ES-I3 (cell line): ENCODE measurements around the gene SAMSN1.
"Not testable (repeated sequence)": the region's sequence is repeated elsewhere in the genome, so short reads cannot be mapped to it uniquely, and the experiment has no call there.

Experiments used
- H3K36me3 ChIP-seq: 2 replicates; pipeline ENCODE4 v1.6.1; 2013; ENCODE audit warnings: mild to moderate bottlenecking, low read length, control low read depth, moderate library complexity; ENCODE audit not compliant: insufficient read depth
- H3K4me1 ChIP-seq: 2 replicates; pipeline ENCODE4 v1.6.1; 2013; ENCODE audit warnings: mild to moderate bottlenecking, control low read depth, low read length; ENCODE audit not compliant: insufficient read depth
- H3K9ac ChIP-seq: 2 replicates; pipeline ENCODE4 v1.6.1; 2013; ENCODE audit warnings: low read depth, mild to moderate bottlenecking, low read length, moderate library complexity
- H3K9me3 ChIP-seq: 2 replicates; pipeline ENCODE4 v1.6.1; 2013; ENCODE audit warnings: mild to moderate bottlenecking, low read length, moderate library complexity; ENCODE audit not compliant: control insufficient read depth, insufficient read depth

The SAMSN1 gene

DNA sequence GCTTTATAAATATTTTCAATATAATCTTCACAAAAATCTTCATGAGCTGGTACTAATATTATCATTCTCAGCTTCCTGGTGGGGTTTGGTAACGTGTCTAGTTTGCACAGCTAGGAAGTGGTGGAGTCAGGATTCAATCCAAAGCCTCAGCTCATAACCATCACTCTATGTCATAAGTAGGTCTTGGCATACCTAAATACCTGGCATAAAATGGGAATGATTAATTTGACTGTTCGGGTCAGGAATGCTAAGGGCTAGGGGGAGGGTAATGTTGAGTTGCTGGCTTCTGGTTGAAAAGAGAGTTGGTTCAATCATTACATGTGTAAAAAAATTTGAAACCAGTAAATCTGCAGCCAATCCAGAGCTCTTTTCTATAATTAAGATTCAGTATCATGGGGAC lies 5.6 kb upstream of the SAMSN1 start:
- H3K36me3 ChIP-seq: no peaks in the 10 kb centered on the region
- peaks cover 7% of the 10 kb centered on the region for H3K4me1 ChIP-seq
- no peak overlapping the region for H3K9ac ChIP-seq
- H3K9me3 ChIP-seq: no peaks in the 10 kb centered on the region

DNA sequence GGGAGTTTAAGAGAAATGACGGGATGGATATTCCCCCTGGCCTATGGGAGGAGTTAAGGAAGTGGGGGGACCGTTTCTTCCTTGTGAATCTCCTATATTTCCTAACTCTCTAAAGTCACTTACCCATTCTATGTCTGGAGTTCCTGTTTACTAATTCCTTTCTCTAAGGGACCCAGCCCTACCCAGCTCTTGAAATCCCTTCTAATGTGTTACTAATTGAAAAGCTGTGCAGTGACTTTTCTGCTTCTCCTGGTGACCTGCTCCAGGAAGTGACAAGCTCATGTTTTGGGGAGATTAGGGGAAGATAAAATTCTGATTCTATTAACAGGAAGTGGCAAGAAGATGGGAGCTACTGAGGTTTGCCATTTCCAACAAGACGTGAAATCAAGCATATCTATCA lies 4.0 kb upstream of the SAMSN1 start:
- no peaks in the 10 kb centered on the region for H3K9me3 ChIP-seq
- H3K36me3 ChIP-seq: no peaks in the 10 kb centered on the region
- H3K4me1 ChIP-seq: peaks cover 7% of the 10 kb centered on the region
- H3K9ac ChIP-seq: no peak overlapping the region

DNA sequence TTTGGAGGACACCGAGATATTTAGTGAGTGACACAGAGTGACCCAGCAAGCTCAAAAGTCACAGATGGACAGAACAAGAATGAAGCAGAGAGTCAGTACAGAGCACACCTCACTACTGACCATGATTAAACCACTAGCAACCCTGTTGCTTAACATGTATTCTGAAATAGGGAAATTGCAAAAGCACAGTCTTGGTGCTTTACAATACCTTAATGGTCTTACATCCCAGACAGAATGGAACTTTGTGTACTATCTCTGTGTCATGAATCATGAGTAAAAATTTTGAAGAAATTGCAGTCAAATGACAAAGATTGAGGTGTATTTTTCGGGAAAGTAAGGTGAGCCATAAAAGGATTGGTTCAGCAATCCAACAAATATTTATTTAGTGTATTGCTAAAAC lies 2.7 kb upstream of the SAMSN1 start:
- Histone ChIP-seq H3K36me3 (no peaks in the 10 kb centered on the region), H3K9ac (no peak overlapping the region), H3K4me1 (no peaks in the 10 kb centered on the region), H3K9me3 (no peaks in the 10 kb centered on the region)

- no peaks in the 10 kb centered on the region for H3K9me3 ChIP-seq
- H3K4me1 ChIP-seq: no peaks in the 10 kb centered on the region
- H3K36me3 ChIP-seq: no peaks in the 10 kb centered on the region
- no peak overlapping the region for H3K9ac ChIP-seq
Observed at GRCh38 chr21:14547834-14548513, 1.9 kb upstream of the SAMSN1 start.

- H3K4me1 ChIP-seq, H3K36me3 ChIP-seq, H3K9me3 ChIP-seq, H3K9ac ChIP-seq: not testable (repeated sequence)
Observed at GRCh38 chr21:14546719-14547118, 604 bp upstream of the SAMSN1 start.

DNA sequence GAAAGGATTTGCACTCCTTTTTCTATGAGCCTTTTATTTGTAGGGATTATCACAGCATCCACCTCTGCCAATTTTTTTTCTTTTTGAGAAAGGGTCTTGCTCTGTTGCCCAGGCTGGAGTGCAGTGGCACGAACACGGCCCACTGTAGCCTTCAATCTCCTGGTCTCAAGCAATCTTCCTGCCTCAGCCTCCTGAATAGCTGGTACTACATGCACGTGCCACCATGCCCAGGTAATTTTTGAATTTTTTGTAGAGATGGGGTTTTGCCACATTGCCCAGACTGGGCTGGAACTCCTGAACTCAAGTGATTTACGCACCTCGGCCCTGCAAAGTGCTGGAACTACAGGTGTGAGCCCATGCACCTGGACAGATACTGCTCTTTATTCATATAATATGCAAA lies 2.1 kb downstream of the SAMSN1 start:
- Histone ChIP-seq H3K4me1 (no peaks in the 10 kb centered on the region), H3K9ac (no peak overlapping the region), H3K9me3 (no peaks in the 10 kb centered on the region), H3K36me3 (no peaks in the 10 kb centered on the region)

- H3K36me3 ChIP-seq: no peaks in the 10 kb centered on the region
- no peak overlapping the region for H3K9ac ChIP-seq
- no peaks in the 10 kb centered on the region for H3K4me1 ChIP-seq
- H3K9me3 ChIP-seq: no peaks in the 10 kb centered on the region
Observed at GRCh38 chr21:14542638-14543037, 3.5 kb downstream of the SAMSN1 start.

DNA sequence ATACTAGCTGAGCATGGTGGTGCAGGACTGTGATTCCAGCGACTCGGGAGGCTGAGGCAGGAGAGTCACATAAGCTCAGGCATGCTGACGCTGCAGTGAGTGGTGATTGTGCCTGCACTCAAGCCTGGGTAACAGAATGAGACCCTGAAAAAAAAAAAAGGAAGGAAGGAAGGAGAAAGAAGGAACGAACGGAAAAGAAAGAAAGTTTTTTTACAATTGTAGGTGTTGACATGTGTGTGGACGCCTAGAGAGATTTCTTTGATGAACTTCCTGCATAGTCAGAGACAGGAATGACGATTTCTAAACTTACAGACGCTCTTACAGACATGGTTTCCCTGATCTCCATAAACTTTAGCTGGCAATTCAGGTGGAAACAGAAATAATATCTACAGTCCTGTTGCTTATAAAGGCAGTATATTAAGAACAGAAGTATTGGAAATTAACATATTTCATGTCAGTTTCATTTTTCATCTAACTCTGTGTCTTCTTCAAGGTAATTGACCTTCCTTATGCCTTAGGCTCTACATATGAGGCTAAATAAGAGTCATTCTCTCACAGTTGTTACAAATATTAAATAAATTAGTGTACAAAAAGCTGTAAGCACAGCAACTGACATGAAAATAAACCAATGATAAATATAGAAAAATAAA lies 4.1 kb downstream of the SAMSN1 start:
- Histone ChIP-seq H3K9me3 (no peaks in the 10 kb centered on the region), H3K36me3 (no peaks in the 10 kb centered on the region), H3K9ac (no peak overlapping the region), H3K4me1 (no peaks in the 10 kb centered on the region)

- H3K9me3 ChIP-seq: no peaks in the 10 kb centered on the region; the same call in 1 of the 2 replicates
- no peaks in the 10 kb centered on the region for H3K4me1 ChIP-seq
- no peak overlapping the region for H3K9ac ChIP-seq
- no peaks in the 10 kb centered on the region for H3K36me3 ChIP-seq
Observed at GRCh38 chr21:14538483-14538882, 7.6 kb downstream of the SAMSN1 start.

- H3K36me3 ChIP-seq: no peaks in the 10 kb centered on the region
- no peaks in the 10 kb centered on the region for H3K4me1 ChIP-seq
- no peaks in the 10 kb centered on the region; the same call in 1 of the 2 replicates for H3K9me3 ChIP-seq
- no peak overlapping the region for H3K9ac ChIP-seq
Observed at GRCh38 chr21:14536929-14537328, 9.2 kb downstream of the SAMSN1 start.

GRCh38 chr21:14535702-14536101 lies 10.4 kb downstream of the SAMSN1 start:
- H3K4me1 ChIP-seq: no peaks in the 10 kb centered on the region
- H3K9me3 ChIP-seq: no peaks in the 10 kb centered on the region; the same call in 1 of the 2 replicates
- H3K36me3 ChIP-seq: no peaks in the 10 kb centered on the region
- no peak overlapping the region for H3K9ac ChIP-seq

DNA sequence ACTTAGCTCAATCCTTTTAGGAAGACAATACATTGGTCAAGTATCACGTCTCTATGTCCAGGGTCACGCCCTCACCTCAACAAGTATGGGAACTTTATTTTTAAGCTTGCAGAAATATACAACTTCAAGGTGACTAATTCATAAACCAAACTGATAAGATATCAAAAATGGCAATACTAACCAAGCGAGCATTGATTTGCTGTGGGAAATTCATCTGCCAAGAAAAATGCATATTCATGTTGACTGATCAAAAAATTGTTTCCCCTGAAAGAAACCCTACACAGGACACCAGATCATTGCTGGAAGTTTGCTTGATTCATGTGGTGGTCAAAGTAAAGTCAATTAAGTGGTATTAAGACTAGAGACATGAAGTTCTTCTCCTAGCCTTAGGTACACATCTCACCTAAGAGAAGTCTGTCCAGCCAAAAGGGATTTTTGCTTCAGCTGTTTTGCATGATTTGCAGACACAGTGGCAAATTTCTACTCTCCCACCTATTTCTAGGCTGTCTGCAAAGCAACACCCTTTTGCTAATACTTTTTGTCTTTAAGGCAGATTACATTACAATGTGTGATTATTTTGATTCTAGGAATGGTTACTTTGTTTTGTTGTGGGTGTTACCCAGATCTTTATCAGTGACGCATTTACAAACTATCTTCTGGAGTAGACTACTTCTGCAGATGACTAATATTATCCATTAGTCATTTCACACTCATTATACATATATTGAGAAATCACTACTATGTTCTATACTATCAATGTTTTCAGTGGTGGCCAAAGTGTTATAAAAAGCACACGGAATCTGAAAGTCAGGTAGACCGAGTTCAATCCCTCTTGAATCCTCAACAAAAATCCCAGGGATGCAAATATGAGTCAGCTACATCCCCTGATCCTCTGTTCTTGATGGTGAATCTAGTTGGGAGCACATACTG lies 12.4 kb downstream of the SAMSN1 start:
- no peaks in the 10 kb centered on the region; the same call in 1 of the 2 replicates for H3K9me3 ChIP-seq
- no peaks in the 10 kb centered on the region for H3K36me3 ChIP-seq
- no peaks in the 10 kb centered on the region for H3K4me1 ChIP-seq
- H3K9ac ChIP-seq: no peak overlapping the region

- H3K9ac ChIP-seq: no peak overlapping the region
- no peaks in the 10 kb centered on the region for H3K36me3 ChIP-seq
- no peaks in the 10 kb centered on the region for H3K4me1 ChIP-seq
- no peaks in the 10 kb centered on the region; the same call in 1 of the 2 replicates for H3K9me3 ChIP-seq
Observed at GRCh38 chr21:14531757-14532316, 14.3 kb downstream of the SAMSN1 start.

GRCh38 chr21:14530592-14530991 lies 15.5 kb downstream of the SAMSN1 start:
- Histone ChIP-seq H3K36me3 (no peaks in the 10 kb centered on the region), H3K4me1 (no peaks in the 10 kb centered on the region), H3K9me3 (no peaks in the 10 kb centered on the region), H3K9ac (no peak overlapping the region)
